ENCODE results near the gene KCNQ2.

DNA sequence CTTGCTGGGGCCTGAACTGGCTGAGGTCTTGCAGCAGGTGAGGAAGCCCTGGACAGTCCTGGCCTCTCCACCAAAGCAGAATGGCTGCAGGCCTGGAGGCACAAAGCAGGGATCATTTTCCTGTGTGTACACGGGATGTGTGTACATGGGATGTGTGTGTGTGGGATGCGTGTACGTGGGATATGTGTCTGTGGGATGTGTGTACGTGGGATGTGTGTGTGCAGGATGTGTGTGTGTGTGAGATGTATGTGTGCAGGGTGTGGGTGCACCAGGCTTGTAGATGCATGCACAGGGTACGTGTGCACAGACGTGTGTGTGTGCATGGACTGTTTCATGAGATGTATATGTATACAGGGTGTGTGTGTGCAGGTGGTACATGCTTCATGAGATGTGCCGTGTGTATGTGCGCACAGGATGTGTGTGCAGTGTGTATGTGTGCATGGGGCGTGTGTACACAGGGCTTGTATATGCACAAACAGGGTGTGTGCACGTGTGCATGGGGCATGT lies 103.4 kb downstream of the KCNQ2 start:
- TF ChIP-seq EZH2 (IDR thresholded peaks at IDR 0.05; ENCODE audit: borderline replicate concordance, low read length): no peak
- TF ChIP-seq, protein P1, sequence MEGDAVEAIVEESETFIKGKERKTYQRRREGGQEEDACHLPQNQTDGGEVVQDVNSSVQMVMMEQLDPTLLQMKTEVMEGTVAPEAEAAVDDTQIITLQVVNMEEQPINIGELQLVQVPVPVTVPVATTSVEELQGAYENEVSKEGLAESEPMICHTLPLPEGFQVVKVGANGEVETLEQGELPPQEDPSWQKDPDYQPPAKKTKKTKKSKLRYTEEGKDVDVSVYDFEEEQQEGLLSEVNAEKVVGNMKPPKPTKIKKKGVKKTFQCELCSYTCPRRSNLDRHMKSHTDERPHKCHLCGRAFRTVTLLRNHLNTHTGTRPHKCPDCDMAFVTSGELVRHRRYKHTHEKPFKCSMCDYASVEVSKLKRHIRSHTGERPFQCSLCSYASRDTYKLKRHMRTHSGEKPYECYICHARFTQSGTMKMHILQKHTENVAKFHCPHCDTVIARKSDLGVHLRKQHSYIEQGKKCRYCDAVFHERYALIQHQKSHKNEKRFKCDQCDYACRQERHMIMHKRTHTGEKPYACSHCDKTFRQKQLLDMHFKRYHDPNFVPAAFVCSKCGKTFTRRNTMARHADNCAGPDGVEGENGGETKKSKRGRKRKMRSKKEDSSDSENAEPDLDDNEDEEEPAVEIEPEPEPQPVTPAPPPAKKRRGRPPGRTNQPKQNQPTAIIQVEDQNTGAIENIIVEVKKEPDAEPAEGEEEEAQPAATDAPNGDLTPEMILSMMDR (IDR thresholded peaks at IDR 0.05; ENCODE audit: low read length): no peak
